ENCODE measurements around the gene ERC2.

ERC2 gene

GRCh38 chr3:56238299-56238698 lies 230.0 kb downstream of the ERC2 start:
- H4K20me1 ChIP-seq (ENCODE audit: insufficient read depth, low read length, poor library complexity, severe bottlenecking), result no peaks in the 10 kb centered on the region
- no peaks in the 10 kb centered on the region for H3K27me3 ChIP-seq (ENCODE audit: insufficient read depth, low read length, poor library complexity, severe bottlenecking)
- no peak for TF ChIP-seq EZH2phosphoT487 (IDR thresholded peaks at IDR 0.05; ENCODE audit: borderline replicate concordance)
- TF ChIP-seq, protein P1, sequence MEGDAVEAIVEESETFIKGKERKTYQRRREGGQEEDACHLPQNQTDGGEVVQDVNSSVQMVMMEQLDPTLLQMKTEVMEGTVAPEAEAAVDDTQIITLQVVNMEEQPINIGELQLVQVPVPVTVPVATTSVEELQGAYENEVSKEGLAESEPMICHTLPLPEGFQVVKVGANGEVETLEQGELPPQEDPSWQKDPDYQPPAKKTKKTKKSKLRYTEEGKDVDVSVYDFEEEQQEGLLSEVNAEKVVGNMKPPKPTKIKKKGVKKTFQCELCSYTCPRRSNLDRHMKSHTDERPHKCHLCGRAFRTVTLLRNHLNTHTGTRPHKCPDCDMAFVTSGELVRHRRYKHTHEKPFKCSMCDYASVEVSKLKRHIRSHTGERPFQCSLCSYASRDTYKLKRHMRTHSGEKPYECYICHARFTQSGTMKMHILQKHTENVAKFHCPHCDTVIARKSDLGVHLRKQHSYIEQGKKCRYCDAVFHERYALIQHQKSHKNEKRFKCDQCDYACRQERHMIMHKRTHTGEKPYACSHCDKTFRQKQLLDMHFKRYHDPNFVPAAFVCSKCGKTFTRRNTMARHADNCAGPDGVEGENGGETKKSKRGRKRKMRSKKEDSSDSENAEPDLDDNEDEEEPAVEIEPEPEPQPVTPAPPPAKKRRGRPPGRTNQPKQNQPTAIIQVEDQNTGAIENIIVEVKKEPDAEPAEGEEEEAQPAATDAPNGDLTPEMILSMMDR (conservative IDR thresholded peaks at IDR 0.05; ENCODE audit: low read length), result no peak
- H3K4me3 ChIP-seq (ENCODE audit: low read length, poor library complexity, severe bottlenecking), result no peak overlapping the region
- H3K79me2 ChIP-seq (ENCODE audit: insufficient read depth, low read length), result no peaks in the 10 kb centered on the region
- no peaks in the 10 kb centered on the region for H3K36me3 ChIP-seq (ENCODE audit: insufficient read depth, low read length)
- H3K4me2 ChIP-seq (ENCODE audit: low read depth, low read length, poor library complexity, severe bottlenecking), result no peak overlapping the region
- no peak overlapping the region for H3K9ac ChIP-seq (ENCODE audit: low read depth, low read length, poor library complexity, severe bottlenecking)
- H3K9me2 ChIP-seq (replicated peaks; ENCODE audit: low read depth, low read length), result no peaks in the 10 kb centered on the region
- H3K9me3 ChIP-seq (ENCODE audit: insufficient read depth, low read depth, low read length), result no peaks in the 10 kb centered on the region
- no peak overlapping the region for H2AFZ ChIP-seq (ENCODE audit: low read length)
- no peaks in the 10 kb centered on the region for H3K4me1 ChIP-seq (ENCODE audit: insufficient read depth, low read length, poor library complexity, severe bottlenecking)
- H3F3A ChIP-seq (ENCODE audit: low read depth), result no peaks in the 10 kb centered on the region

DNA sequence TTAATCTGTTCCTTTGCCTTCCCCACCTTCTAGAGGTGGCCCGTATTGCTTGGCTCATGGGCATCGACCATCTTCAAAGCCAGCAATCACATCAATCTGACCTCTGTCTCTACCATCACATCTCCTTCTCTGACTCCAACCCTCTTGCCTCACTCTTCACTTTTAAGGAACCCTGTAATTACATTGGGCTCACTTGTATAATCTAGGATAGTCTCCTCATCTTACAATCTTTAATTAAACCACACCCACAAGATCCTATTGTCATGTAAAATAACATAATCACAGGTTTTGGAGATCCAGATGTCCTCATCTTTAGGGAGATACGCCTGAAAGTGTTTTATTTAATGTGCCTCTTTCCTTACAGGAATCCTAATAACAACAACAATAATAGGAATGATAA lies 234.5 kb downstream of the ERC2 start:
- no peaks in the 10 kb centered on the region for H3K4me1 ChIP-seq (ENCODE audit: insufficient read depth, low read length, poor library complexity, severe bottlenecking)
- H3K9ac ChIP-seq (ENCODE audit: low read depth, low read length, poor library complexity, severe bottlenecking), result no peak overlapping the region
- no peaks in the 10 kb centered on the region for H3K27me3 ChIP-seq (ENCODE audit: insufficient read depth, low read length, poor library complexity, severe bottlenecking)
- H3K9me3 ChIP-seq (ENCODE audit: insufficient read depth, low read depth, low read length), result no peaks in the 10 kb centered on the region
- no peaks in the 10 kb centered on the region for H3K36me3 ChIP-seq (ENCODE audit: insufficient read depth, low read length)
- TF ChIP-seq EZH2phosphoT487 (IDR thresholded peaks at IDR 0.05; ENCODE audit: borderline replicate concordance), result no peak
- TF ChIP-seq, protein P1 (conservative IDR thresholded peaks at IDR 0.05; ENCODE audit: low read length), result no peak
- no peaks in the 10 kb centered on the region for H3F3A ChIP-seq (ENCODE audit: low read depth)
- H3K4me2 ChIP-seq (ENCODE audit: low read depth, low read length, poor library complexity, severe bottlenecking), result no peak overlapping the region
- no peaks in the 10 kb centered on the region for H3K79me2 ChIP-seq (ENCODE audit: insufficient read depth, low read length)
- no peak overlapping the region for H2AFZ ChIP-seq (ENCODE audit: low read length)
- H3K9me2 ChIP-seq (replicated peaks; ENCODE audit: low read depth, low read length), result no peaks in the 10 kb centered on the region
- H4K20me1 ChIP-seq (ENCODE audit: insufficient read depth, low read length, poor library complexity, severe bottlenecking), result no peaks in the 10 kb centered on the region
- no peak overlapping the region for H3K4me3 ChIP-seq (ENCODE audit: low read length, poor library complexity, severe bottlenecking)

GRCh38 chr3:56229311-56229710 lies 239.0 kb downstream of the ERC2 start:
- TF ChIP-seq EZH2phosphoT487 (IDR thresholded peaks at IDR 0.05; ENCODE audit: borderline replicate concordance), result no peak
- TF ChIP-seq, protein P1 (conservative IDR thresholded peaks at IDR 0.05; ENCODE audit: low read length), result no peak
- Histone ChIP-seq H3K4me1 (ENCODE audit: insufficient read depth, low read length, poor library complexity, severe bottlenecking) (no peaks in the 10 kb centered on the region), H3K9me2 (replicated peaks; ENCODE audit: low read depth, low read length) (no peaks in the 10 kb centered on the region)

More at GRCh38 chr3:56229311-56229710, 239.0 kb downstream of the ERC2 start:
- Histone ChIP-seq H2AFZ (ENCODE audit: low read length) (no peak overlapping the region), H4K20me1 (ENCODE audit: insufficient read depth, low read length, poor library complexity, severe bottlenecking) (no peaks in the 10 kb centered on the region), H3K27me3 (ENCODE audit: insufficient read depth, low read length, poor library complexity, severe bottlenecking) (no peaks in the 10 kb centered on the region), H3K4me3 (ENCODE audit: low read length, poor library complexity, severe bottlenecking) (no peak overlapping the region), H3F3A (ENCODE audit: low read depth) (no peaks in the 10 kb centered on the region), H3K79me2 (ENCODE audit: insufficient read depth, low read length) (no peaks in the 10 kb centered on the region), H3K36me3 (ENCODE audit: insufficient read depth, low read length) (no peaks in the 10 kb centered on the region), H3K9me3 (ENCODE audit: insufficient read depth, low read depth, low read length) (no peaks in the 10 kb centered on the region), H3K9ac (ENCODE audit: low read depth, low read length, poor library complexity, severe bottlenecking) (no peak overlapping the region), H3K4me2 (ENCODE audit: low read depth, low read length, poor library complexity, severe bottlenecking) (no peak overlapping the region)
